H1 (cell line): ENCODE results near the gene MBOAT2. TPM values are rescaled to one million over a fixed set of nuclear protein-coding genes. Genes with fewer than 3 reads are reported as not detected.

Experiments used
- CBX8 ChIP-seq: fragments of 300-800, 300-1000 bp; sonication (generic); IDR thresholded peaks from 2 replicates; pipeline ENCODE4 v1.7.1; 2016; ENCODE audit warnings: low read depth, low read length, borderline replicate concordance
- EP300 ChIP-seq, 2 experiments: IDR thresholded peaks; 1 replicate in 1 of 2; 2 replicates in 1 of 2; pipeline ENCODE4 v1.6.1; 2011 to 2012; ENCODE audit warnings: low read depth in 2 of 2, low read length in 2 of 2, mild to moderate bottlenecking in 2 of 2, borderline replicate concordance in 1 of 2, inconsistent platforms in 1 of 2, moderate library complexity in 1 of 2
- EZH2 ChIP-seq: fragments of 200-600 bp; sonication (generic); IDR thresholded peaks from 2 replicates; pipeline ENCODE4 v1.7.1; 2012; ENCODE audit warnings: low read depth, mild to moderate bottlenecking, moderate library complexity, low read length, inconsistent platforms; ENCODE audit not compliant: severe bottlenecking
- GABPA ChIP-seq: IDR thresholded peaks from 2 replicates; pipeline ENCODE4 v1.6.1; 2011; ENCODE audit warnings: mild to moderate bottlenecking, low read length, moderate library complexity, borderline replicate concordance; ENCODE audit not compliant: insufficient read depth
- PHF8 ChIP-seq: fragments of 200-600 bp; sonication (generic); conservative IDR thresholded peaks from 2 replicates; pipeline ENCODE4 v1.7.1; 2012; ENCODE audit warnings: low read depth, mild to moderate bottlenecking, inconsistent platforms, low read length, moderate library complexity
- polyA plus RNA-seq, 7 experiments: library from polyadenylated mRNA; depleted of rRNA in 3 of 7; stranded (reverse) in 5 of 7; unstranded in 2 of 7; fragments of >200 nt in 5 of 7; fragments of 200-250 nt in 2 of 7; gene quantifications; 1 replicate in 5 of 7; 2 replicates in 1 of 7; 4 replicates in 1 of 7; pipeline versions ENCODE4 v1.2.1 to v1.2.3, GENCODE V29; 2011 to 2013; ENCODE audit warnings: missing spikeins in 2 of 7, mixed read lengths in 2 of 7
- total RNA-seq: library from RNA; stranded (reverse); fragmentation: NEBNext Ultra II Directional; extraction: Animal tissue kit (Norgen Biotek cat#: 25700); gene quantifications from 2 replicates; pipeline ENCODE4 v1.2.1, GENCODE V29; 2021
- TF ChIP-seq, protein P1 (sequence below): IDR thresholded peaks from 2 replicates; pipeline ENCODE4 v1.6.1; 2012; ENCODE audit warnings: low read length, inconsistent platforms

The MBOAT2 gene
- total and polyA plus RNA-seq, 2 of the 8 experiments (the other 6 are each of a cell fraction or from before 2014, with no cell fraction given) = 11.2 to 23.4 TPM

DNA sequence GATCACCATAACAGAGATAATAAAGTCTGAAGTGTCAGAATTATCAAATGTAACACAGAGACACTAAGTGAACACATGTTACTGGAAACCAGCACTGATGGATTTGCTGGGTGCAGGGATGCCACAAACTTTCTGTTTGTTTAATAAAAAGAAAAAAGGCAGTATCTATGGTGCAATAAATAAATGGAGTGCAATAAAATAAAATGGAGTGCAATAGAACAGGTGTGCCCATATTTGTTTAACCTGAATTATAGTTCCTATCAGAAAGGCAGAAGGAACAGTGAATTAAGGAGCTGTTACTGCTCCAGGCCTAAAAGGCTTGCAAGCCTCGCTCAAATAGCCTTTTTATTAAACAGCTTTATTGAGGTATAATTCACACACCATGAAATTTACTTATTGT is 85.1 kb downstream of the MBOAT2 start (continued):
- TF ChIP-seq CBX8 (no peak), EZH2 (no peak), GABPA (no peak), EP300 (IDR thresholded peaks at IDR 0.05; ENCODE audit: borderline replicate concordance in 1 of 2, low read depth in 2 of 2, low read length in 2 of 2) (no peak), PHF8 (no peak)
- TF ChIP-seq, protein P1, sequence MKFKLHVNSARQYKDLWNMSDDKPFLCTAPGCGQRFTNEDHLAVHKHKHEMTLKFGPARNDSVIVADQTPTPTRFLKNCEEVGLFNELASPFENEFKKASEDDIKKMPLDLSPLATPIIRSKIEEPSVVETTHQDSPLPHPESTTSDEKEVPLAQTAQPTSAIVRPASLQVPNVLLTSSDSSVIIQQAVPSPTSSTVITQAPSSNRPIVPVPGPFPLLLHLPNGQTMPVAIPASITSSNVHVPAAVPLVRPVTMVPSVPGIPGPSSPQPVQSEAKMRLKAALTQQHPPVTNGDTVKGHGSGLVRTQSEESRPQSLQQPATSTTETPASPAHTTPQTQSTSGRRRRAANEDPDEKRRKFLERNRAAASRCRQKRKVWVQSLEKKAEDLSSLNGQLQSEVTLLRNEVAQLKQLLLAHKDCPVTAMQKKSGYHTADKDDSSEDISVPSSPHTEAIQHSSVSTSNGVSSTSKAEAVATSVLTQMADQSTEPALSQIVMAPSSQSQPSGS = no peak
- TF ChIP-seq, all 59 proteins: peak for 0
